Ovary (tissue), 3 donors: Measurements from ENCODE around the gene WBP1L.

Experiments used
- EP300 ChIP-seq: sonication (generic); formaldehyde crosslinking; IDR thresholded peaks from one replicate; pipeline ENCODE4 v1.6.1; 2017; ENCODE audit warnings: antibody characterized with exemption
- POLR2A ChIP-seq: fragments of 450-650 bp; IDR thresholded peaks from one replicate; pipeline ENCODE4 v1.6.1; 2017; ENCODE audit warnings: antibody characterized with exemption, mild to moderate bottlenecking, moderate library complexity
- TF ChIP-seq, protein P1 (sequence below), 3 donors: fragments of 450-650 bp in 2 of 3; fragments of 200-600 bp in 1 of 3; IDR thresholded peaks; one replicate each; pipeline versions ENCODE4 v1.5.1 to v1.8.0; 2016 to 2022; ENCODE audit warnings: antibody characterized with exemption in 3 of 3, mild to moderate bottlenecking in 1 of 3
- donor health status: DM: no; HTN: no; CAD: no.

DNA sequence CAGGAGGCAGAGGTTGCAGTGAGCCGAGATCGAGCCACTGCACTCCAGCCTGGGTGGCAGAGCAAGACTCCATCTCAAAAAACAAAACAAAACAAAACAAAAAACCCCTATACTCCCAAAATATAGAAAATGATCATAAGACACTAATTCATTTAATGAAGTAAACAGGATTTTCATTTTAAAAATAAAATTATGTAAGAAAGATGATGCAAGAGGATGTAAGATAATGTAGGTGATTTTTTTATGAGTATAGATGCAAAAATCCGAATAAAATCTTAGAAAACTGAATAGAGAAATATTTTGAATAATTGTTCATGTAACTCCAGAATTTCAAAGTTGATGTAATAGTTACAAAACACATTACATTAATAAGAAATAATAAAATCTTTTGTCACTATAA is 121.9 kb downstream of the WBP1L start:
- TF ChIP-seq POLR2A: no peak
- TF ChIP-seq, protein P1, sequence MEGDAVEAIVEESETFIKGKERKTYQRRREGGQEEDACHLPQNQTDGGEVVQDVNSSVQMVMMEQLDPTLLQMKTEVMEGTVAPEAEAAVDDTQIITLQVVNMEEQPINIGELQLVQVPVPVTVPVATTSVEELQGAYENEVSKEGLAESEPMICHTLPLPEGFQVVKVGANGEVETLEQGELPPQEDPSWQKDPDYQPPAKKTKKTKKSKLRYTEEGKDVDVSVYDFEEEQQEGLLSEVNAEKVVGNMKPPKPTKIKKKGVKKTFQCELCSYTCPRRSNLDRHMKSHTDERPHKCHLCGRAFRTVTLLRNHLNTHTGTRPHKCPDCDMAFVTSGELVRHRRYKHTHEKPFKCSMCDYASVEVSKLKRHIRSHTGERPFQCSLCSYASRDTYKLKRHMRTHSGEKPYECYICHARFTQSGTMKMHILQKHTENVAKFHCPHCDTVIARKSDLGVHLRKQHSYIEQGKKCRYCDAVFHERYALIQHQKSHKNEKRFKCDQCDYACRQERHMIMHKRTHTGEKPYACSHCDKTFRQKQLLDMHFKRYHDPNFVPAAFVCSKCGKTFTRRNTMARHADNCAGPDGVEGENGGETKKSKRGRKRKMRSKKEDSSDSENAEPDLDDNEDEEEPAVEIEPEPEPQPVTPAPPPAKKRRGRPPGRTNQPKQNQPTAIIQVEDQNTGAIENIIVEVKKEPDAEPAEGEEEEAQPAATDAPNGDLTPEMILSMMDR (IDR thresholded peaks at IDR 0.05): no peak
- no peak for TF ChIP-seq EP300
